ENCODE measurements around the gene SLC1A7.

SLC1A7 gene

DNA sequence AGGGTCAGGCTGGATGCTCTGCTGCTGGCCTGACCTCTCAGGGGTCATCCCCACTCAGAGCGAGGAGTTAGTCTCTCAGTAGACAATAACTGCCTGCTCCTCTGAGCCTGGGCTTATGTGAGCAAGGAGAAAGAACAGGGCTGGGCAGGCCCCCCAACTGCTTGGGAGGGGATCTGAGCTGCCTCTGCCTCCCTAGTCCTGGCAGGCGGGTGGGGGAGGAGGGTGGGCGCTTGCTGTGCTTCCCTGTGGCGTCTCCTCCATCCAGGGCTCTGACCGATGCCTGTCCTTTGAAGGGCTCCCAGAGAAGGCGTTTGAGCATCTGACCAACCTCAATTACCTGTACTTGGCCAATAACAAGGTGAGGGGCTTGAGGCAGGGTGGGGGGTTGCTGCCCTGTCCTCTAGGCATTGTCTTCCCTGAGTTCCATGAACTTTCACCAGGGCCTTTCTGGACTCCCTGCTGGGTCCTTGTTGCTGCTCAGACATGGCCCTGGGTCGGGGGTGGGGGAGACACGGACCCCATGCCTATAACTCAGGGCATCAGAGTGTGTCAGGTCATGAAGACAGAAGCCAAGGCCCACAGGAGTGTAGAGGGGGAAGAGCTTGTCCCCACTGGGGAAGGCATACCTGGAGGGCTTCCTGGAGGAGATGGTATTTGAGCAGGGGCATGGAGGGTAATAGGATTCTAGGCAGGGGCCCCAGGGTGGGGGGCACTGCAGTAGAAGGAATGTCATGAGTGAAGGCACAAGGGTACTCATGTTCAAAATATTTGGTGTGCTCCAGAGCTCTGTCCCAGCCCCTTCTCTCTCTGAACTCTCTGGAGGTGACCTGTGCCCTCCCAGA lies 67.9 kb downstream of the SLC1A7 start:
- TF ChIP-seq, protein P1, sequence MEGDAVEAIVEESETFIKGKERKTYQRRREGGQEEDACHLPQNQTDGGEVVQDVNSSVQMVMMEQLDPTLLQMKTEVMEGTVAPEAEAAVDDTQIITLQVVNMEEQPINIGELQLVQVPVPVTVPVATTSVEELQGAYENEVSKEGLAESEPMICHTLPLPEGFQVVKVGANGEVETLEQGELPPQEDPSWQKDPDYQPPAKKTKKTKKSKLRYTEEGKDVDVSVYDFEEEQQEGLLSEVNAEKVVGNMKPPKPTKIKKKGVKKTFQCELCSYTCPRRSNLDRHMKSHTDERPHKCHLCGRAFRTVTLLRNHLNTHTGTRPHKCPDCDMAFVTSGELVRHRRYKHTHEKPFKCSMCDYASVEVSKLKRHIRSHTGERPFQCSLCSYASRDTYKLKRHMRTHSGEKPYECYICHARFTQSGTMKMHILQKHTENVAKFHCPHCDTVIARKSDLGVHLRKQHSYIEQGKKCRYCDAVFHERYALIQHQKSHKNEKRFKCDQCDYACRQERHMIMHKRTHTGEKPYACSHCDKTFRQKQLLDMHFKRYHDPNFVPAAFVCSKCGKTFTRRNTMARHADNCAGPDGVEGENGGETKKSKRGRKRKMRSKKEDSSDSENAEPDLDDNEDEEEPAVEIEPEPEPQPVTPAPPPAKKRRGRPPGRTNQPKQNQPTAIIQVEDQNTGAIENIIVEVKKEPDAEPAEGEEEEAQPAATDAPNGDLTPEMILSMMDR (IDR thresholded peaks at IDR 0.05; ENCODE audit: low read depth, low read length) = no peak
- no peak overlapping the region for H3K4me3 ChIP-seq (replicated peaks in 1 of 2; ENCODE audit: low read depth in 2 of 2, low read length in 2 of 2)
- DNase-seq (ENCODE audit: low read depth in 2 of 2) = no peak

DNA sequence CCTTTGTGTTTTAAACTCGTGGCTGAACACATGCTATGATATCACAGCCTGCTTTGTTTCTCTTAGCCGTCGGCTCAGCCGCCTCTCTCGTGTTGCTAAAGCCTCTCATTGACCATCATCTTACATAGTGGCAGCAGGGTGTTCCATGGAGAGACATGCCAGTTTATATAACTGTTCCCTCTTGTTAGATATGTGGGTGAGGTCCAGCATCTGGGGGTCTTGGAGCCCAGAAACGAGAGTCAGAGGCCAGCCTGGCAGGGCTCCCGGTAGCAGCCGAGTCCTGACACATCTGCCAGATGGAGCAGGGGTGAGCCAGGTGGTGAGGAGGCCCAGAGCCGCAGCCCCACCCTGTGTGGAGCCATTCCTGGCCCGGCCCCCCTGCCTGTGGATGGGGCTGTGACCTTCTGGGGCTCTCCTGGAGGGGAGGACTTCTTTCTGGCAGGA lies 68.5 kb downstream of the SLC1A7 start:
- H3K4me3 ChIP-seq (replicated peaks in 1 of 2; ENCODE audit: low read depth in 2 of 2, low read length in 2 of 2) = no peak overlapping the region
- no peak for DNase-seq (ENCODE audit: low read depth in 2 of 2)
- TF ChIP-seq, protein P1 (IDR thresholded peaks at IDR 0.05; ENCODE audit: low read depth, low read length) = no peak

DNA sequence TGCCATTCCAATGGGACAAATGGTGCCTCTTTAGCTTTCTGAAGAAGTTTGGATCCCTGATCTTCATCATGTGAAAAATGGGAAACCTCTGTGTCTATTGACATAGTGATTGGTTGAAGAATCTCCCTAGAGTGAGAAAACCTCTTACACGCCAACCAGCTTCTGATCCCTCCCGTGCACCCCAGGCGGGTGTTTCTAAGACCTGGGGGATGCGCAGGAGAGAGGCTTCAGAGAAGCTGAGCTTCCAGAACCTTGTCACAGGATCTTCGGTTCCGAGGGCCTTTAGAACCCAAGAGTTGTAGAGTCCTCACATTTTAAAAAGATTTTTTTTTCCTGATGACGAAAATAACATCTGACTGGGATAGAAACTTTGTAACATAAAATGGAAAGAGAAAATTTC lies 69.2 kb downstream of the SLC1A7 start:
- DNase-seq (ENCODE audit: low read depth in 2 of 2) = no peak
- no peak overlapping the region for H3K4me3 ChIP-seq (replicated peaks in 1 of 2; ENCODE audit: low read depth in 2 of 2, low read length in 2 of 2)
- TF ChIP-seq, protein P1 (IDR thresholded peaks at IDR 0.05; ENCODE audit: low read depth, low read length) = no peak

DNA sequence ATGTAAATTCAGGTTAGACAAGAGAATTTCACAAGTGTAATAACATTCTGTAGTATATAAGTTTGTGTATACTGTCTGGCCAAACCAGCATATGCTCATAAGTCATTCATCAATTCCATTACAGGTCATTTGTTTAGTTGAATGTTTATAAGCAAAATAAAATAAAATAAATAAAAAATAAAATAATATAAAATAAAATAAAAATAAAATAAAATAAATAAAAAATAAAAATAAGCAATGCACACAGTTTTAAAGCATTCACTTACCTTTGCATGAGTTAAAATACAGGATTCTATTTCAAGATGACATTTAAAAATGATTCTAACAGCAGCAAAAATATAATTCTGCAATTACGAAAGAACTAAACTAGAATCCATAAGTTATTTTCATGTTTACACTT lies 70.5 kb downstream of the SLC1A7 start:
- H3K4me3 ChIP-seq (replicated peaks in 1 of 2; ENCODE audit: low read depth in 2 of 2, low read length in 2 of 2) = no peak overlapping the region
- TF ChIP-seq, protein P1 (IDR thresholded peaks at IDR 0.05; ENCODE audit: low read depth, low read length) = no peak
- no peak for DNase-seq (ENCODE audit: low read depth in 2 of 2)

DNA sequence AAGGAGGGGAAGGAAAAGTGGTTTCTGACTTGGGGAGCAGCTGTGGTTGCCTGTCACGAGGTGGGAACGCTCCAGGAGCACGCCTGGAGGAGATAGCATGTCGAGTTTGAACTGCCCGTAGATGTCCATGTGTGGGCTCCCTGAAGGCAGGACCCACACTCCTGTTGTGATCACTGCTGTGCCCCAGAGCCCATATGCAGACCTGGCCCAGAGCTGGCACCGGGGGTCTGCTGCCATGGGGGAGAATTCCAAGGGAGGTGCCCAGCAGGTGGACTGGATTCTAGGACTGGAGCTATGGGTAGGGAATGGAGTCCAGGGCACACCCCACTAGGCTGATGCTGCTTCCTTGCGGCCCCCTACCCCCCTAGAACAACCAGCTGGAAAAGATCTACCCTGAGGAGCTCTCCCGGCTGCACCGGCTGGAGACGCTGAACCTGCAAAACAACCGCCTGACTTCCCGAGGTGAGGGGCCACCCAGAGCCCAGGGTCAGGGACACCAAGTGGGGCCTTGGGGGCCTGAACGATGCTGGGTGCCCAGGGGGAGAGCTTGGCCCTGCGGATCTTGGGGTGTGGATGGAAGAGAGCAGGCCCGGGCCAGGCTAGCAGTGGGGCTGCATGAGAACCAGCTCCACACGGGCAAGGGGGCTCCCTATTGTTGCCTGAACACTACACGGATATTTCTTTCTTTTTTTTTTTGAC lies 71.1 kb downstream of the SLC1A7 start:
- TF ChIP-seq, protein P1 (IDR thresholded peaks at IDR 0.05; ENCODE audit: low read depth, low read length) = no peak
- no peak for DNase-seq (ENCODE audit: low read depth in 2 of 2)
- no peak overlapping the region for H3K4me3 ChIP-seq (replicated peaks in 1 of 2; ENCODE audit: low read depth in 2 of 2, low read length in 2 of 2)

DNA sequence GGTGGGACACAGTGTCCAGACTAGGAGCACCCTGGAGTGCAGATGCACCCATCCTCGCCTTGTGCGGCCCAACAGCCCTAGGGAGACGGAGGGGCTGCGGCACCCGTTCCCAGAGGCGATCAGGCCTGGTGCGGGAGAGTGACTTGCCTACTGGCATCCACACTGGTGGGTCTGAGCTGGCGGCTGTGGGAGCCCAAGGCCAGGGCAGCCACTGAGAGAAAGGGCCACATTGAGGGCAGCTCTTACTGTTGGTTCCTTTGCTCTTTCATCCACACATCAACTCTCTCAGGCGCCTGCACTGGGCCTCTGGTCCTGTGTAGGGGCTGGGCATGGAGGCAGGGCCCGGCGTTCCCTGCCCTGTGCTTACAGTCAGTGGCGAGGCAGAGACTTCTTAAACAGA lies 71.8 kb downstream of the SLC1A7 start:
- no peak overlapping the region for H3K4me3 ChIP-seq (replicated peaks in 1 of 2; ENCODE audit: low read depth in 2 of 2, low read length in 2 of 2)
- TF ChIP-seq, protein P1 (IDR thresholded peaks at IDR 0.05; ENCODE audit: low read depth, low read length) = no peak
- DNase-seq (ENCODE audit: low read depth in 2 of 2) = no peak
